HepG2 (cell line): ENCODE results near the gene PLEKHG5. TPM values are rescaled to one million over a fixed set of nuclear protein-coding genes. Genes with fewer than 3 reads are reported as not detected.
A peak's percentile ranks its signal among the peaks of the same experiment; 100 is the strongest.

Experiments
- AGO2 ChIP-seq: fragments of 200-400 bp; formaldehyde crosslinking; optimal IDR thresholded peaks from 2 replicates; pipeline ENCODE3; 2017; ENCODE audit warnings: mild to moderate bottlenecking, low read depth, low read length, moderate library complexity
- BCL6 ChIP-seq: IDR thresholded peaks from 2 replicates; pipeline ENCODE4 v1.6.1; 2016; ENCODE audit warnings: missing genetic modification reagents, missing compliant biosample characterization
- BRF2 ChIP-seq: sonication (generic); formaldehyde crosslinking; IDR thresholded peaks from 2 replicates; pipeline ENCODE4 v1.8.1; 2022; ENCODE audit warnings: mild to moderate bottlenecking, missing genetic modification reagents
- CTCF ChIP-seq: sonication (generic); formaldehyde crosslinking; IDR thresholded peaks from 2 replicates; pipeline ENCODE4 v1.5.0; 2020; ENCODE audit warnings: mild to moderate bottlenecking, missing genetic modification reagents, moderate library complexity
- ELF1 ChIP-seq: sonication (generic); formaldehyde crosslinking; IDR thresholded peaks from 2 replicates; pipeline ENCODE4 v1.4.0; 2020; ENCODE audit warnings: missing genetic modification reagents
- FOXA1 ChIP-seq, 2 experiments: fragments of 450-650 bp in 1 of 2; sonication (generic) in 1 of 2; formaldehyde crosslinking in 1 of 2; IDR thresholded peaks; 2 replicates each; pipeline versions ENCODE4 v1.4.0 to v1.6.1; 2016 to 2020; ENCODE audit warnings: missing genetic modification reagents in 1 of 2
- FOXK1 ChIP-seq: sonication (generic); formaldehyde crosslinking; IDR thresholded peaks from 2 replicates; pipeline ENCODE4 v1.4.0; 2020; ENCODE audit warnings: low read depth, missing genetic modification reagents, borderline replicate concordance
- GPN1 ChIP-seq: sonication (generic); formaldehyde crosslinking; IDR thresholded peaks from 2 replicates; pipeline ENCODE4 v1.5.1; 2020; ENCODE audit warnings: missing genetic modification reagents, borderline replicate concordance
- HIVEP1 ChIP-seq: sonication (generic); formaldehyde crosslinking; IDR thresholded peaks from 2 replicates; pipeline ENCODE4 v1.4.0; 2020; ENCODE audit warnings: mild to moderate bottlenecking, missing genetic modification reagents
- JARID2 ChIP-seq: sonication (generic); formaldehyde crosslinking; IDR thresholded peaks from 2 replicates; pipeline ENCODE4 v1.8.1; 2023; ENCODE audit warnings: missing genetic modification reagents, inconsistent platforms; ENCODE audit not compliant: insufficient replicate concordance
- KLF11 ChIP-seq: IDR thresholded peaks from 2 replicates; pipeline ENCODE4 v1.6.1; 2016; ENCODE audit warnings: missing compliant biosample characterization
- MAFK ChIP-seq, 2 experiments: IDR thresholded peaks in 1 of 2; conservative IDR thresholded peaks in 1 of 2; 2 replicates each; pipeline ENCODE4 v1.6.1; 2011; ENCODE audit warnings: improper control_type of control experiment in 2 of 2, low read length in 2 of 2
- MZF1 ChIP-seq: sonication (generic); formaldehyde crosslinking; IDR thresholded peaks from 2 replicates; pipeline ENCODE4 v1.8.1; 2023; ENCODE audit warnings: mild to moderate bottlenecking, missing genetic modification reagents, borderline replicate concordance
- SOX13 ChIP-seq, 3 experiments: fragments of 450-650 bp in 1 of 3; sonication (generic) in 1 of 3; formaldehyde crosslinking in 1 of 3; IDR thresholded peaks in 2 of 3; conservative IDR thresholded peaks in 1 of 3; 2 replicates each; pipeline versions ENCODE4 v1.5.0 to v1.6.1; 2016 to 2020; ENCODE audit warnings: antibody characterized with exemption in 1 of 3, mild to moderate bottlenecking in 1 of 3, missing compliant biosample characterization in 1 of 3, missing genetic modification reagents in 1 of 3, moderate library complexity in 1 of 3
- TAF15 ChIP-seq: fragments of 200-400 bp; formaldehyde crosslinking; IDR thresholded peaks from one replicate; pipeline ENCODE4 v1.6.1; 2018; ENCODE audit warnings: mild to moderate bottlenecking, low read depth, low read length; ENCODE audit not compliant: poor library complexity, severe bottlenecking
- ZFP91 ChIP-seq: sonication (generic); formaldehyde crosslinking; IDR thresholded peaks from 2 replicates; pipeline ENCODE4 v1.9.0; 2022; ENCODE audit warnings: missing genetic modification reagents, mild to moderate bottlenecking, borderline replicate concordance
- ZNF317 ChIP-seq: sonication (generic); formaldehyde crosslinking; IDR thresholded peaks from 2 replicates; pipeline ENCODE4 v1.5.0; 2020; ENCODE audit warnings: mild to moderate bottlenecking, missing genetic modification reagents
- ZNF501 ChIP-seq: sonication (generic); formaldehyde crosslinking; IDR thresholded peaks from 2 replicates; pipeline ENCODE4 v1.5.1; 2020; ENCODE audit warnings: mild to moderate bottlenecking, moderate library complexity, missing genetic modification reagents
- ZNF770 ChIP-seq: sonication (generic); formaldehyde crosslinking; IDR thresholded peaks from 2 replicates; pipeline ENCODE4 v1.5.0; 2020; ENCODE audit warnings: mild to moderate bottlenecking, missing genetic modification reagents
- ZSCAN21 ChIP-seq: sonication (generic); formaldehyde crosslinking; IDR thresholded peaks from 2 replicates; pipeline ENCODE4 v1.8.0; 2022; ENCODE audit warnings: mild to moderate bottlenecking, missing genetic modification reagents, moderate library complexity, borderline replicate concordance
- polyA plus RNA-seq, 8 experiments: library from polyadenylated mRNA; depleted of rRNA in 3 of 8; stranded (reverse) in 7 of 8; unstranded in 1 of 8; fragments of >200 nt; fragmentation: Illumina TruSeq in 4 of 8; extraction: Trizol in 4 of 8; gene quantifications; 2 replicates each; pipeline versions ENCODE4 v1.2.1 to v1.2.3, GENCODE V29; 2011 to 2016; ENCODE audit warnings: low read depth in 4 of 8, missing spikeins in 1 of 8, mixed read lengths in 1 of 8; ENCODE audit not compliant: insufficient read depth in 1 of 8
- total RNA-seq, 5 experiments: library from RNA; depleted of rRNA; stranded (reverse); fragments of >200 nt; fragmentation: Illumina TruSeq; extraction: Trizol; gene quantifications; 2 replicates each; pipeline ENCODE4 v1.2.3, GENCODE V29; 2016; ENCODE audit warnings: low read depth in 1 of 5

Gene PLEKHG5
- total and polyA plus RNA-seq, 2 of the 13 experiments (the other 11 are each of a cell fraction or from before 2014, with no cell fraction given) = 1.9 to 3.5 TPM

- TF ChIP-seq ZFP91 (CRISPR knock-in tag) (peak; percentile 31; the same call in 1 of the 2 replicates), GPN1 (CRISPR knock-in tag) (no peak), BCL6 (CRISPR knock-in tag) (0 out of 2 replicates have a peak, but pooled peaks have one; percentile 12), BRF2 (no peak), HIVEP1 (CRISPR knock-in tag) (no peak), ZNF770 (CRISPR knock-in tag) (no peak), MZF1 (CRISPR knock-in tag) (no peak), JARID2 (CRISPR knock-in tag) (no peak), SOX13 (IDR thresholded peaks at IDR 0.05) (no peak), SOX13 (CRISPR knock-in tag; conservative IDR thresholded peaks at IDR 0.05 in 1 of 2, IDR thresholded peaks at IDR 0.05 in 1 of 2) (no peak), TAF15 (no peak), FOXA1 (IDR thresholded peaks at IDR 0.05) (no peak), FOXA1 (CRISPR knock-in tag; IDR thresholded peaks at IDR 0.05) (no peak), ELF1 (CRISPR knock-in tag) (no peak), MAFK (conservative IDR thresholded peaks at IDR 0.05 in 1 of 2, IDR thresholded peaks at IDR 0.05 in 1 of 2; ENCODE audit: low read length in 2 of 2) (0 out of 4 replicates have a peak, but pooled peaks of 1 of the 2 experiments have one; percentile 1), ZSCAN21 (CRISPR knock-in tag) (peak; percentile 50; the same call in 1 of the 2 replicates), KLF11 (no peak), ZNF501 (CRISPR knock-in tag) (peak; percentile 68; the same call in 1 of the 2 replicates), CTCF (peak; percentile 86), AGO2 (peak; percentile 41), FOXK1 (no peak), ZNF317 (CRISPR knock-in tag) (no peak)
These were observed 27.0 kb downstream of the PLEKHG5 start (continued) for GRCh38 chr1:6464514-6464836.
